GM21786 (cell line): ENCODE results near the gene DOCK9.

Experiments
- ATAC-seq: cut with Tn5 transposase; IDR thresholded peaks from one replicate; pipeline ENCODE4 v1.9.1; 2021; ENCODE audit not compliant: unreplicated experiment

Gene DOCK9

GRCh38 chr13:98800078-98800477 lies 177.8 kb downstream of the DOCK9 start:
- ATAC-seq, result no peak

GRCh38 chr13:98798849-98799645 lies 178.8 kb downstream of the DOCK9 start:
- ATAC-seq, result no peak

GRCh38 chr13:98797456-98797855 lies 180.4 kb downstream of the DOCK9 start:
- no peak for ATAC-seq

GRCh38 chr13:98796798-98797197 lies 181.1 kb downstream of the DOCK9 start:
- ATAC-seq, result no peak

- no peak for ATAC-seq
Observed at GRCh38 chr13:98796191-98796590, 181.7 kb downstream of the DOCK9 start.

GRCh38 chr13:98795220-98795619 lies 182.6 kb downstream of the DOCK9 start:
- no peak for ATAC-seq

- no peak for ATAC-seq
Observed at GRCh38 chr13:98794498-98794897, 183.4 kb downstream of the DOCK9 start.

GRCh38 chr13:98792785-98793495 lies 184.9 kb downstream of the DOCK9 start:
- ATAC-seq, result no peak

GRCh38 chr13:98792321-98792720 lies 185.5 kb downstream of the DOCK9 start:
- ATAC-seq, result no peak

- ATAC-seq, result no peak
Observed at GRCh38 chr13:98791611-98792010, 186.3 kb downstream of the DOCK9 start.

GRCh38 chr13:98787996-98788395 lies 189.9 kb downstream of the DOCK9 start:
- ATAC-seq, result no peak

GRCh38 chr13:98787173-98787572 lies 190.7 kb downstream of the DOCK9 start:
- ATAC-seq, result no peak

GRCh38 chr13:98786023-98786422 lies 191.8 kb downstream of the DOCK9 start:
- no peak for ATAC-seq

GRCh38 chr13:98785405-98785804 lies 192.5 kb downstream of the DOCK9 start:
- ATAC-seq, result no peak

- no peak for ATAC-seq
Observed at GRCh38 chr13:98784666-98785065, 193.2 kb downstream of the DOCK9 start.

- no peak for ATAC-seq
Observed at GRCh38 chr13:98783856-98784478, 193.9 kb downstream of the DOCK9 start.

- no peak for ATAC-seq
Observed at GRCh38 chr13:98782654-98783053, 195.2 kb downstream of the DOCK9 start.

- no peak for ATAC-seq
Observed at GRCh38 chr13:98781905-98782304, 196.0 kb downstream of the DOCK9 start.

GRCh38 chr13:98781470-98781869 lies 196.4 kb downstream of the DOCK9 start:
- no peak for ATAC-seq

- ATAC-seq, result no peak
Observed at GRCh38 chr13:98781045-98781444, 196.8 kb downstream of the DOCK9 start.

- no peak for ATAC-seq
Observed at GRCh38 chr13:98780451-98780850, 197.4 kb downstream of the DOCK9 start.

- ATAC-seq, result no peak
Observed at GRCh38 chr13:98779695-98780094, 198.2 kb downstream of the DOCK9 start.
